ENCODE data around the gene GPR108. TPM values are rescaled to one million over a fixed set of nuclear protein-coding genes. Genes with fewer than 3 reads are reported as not detected.

Gene GPR108
- total RNA-seq, 1 experiment from 2014 or later = 36.4 TPM

DNA sequence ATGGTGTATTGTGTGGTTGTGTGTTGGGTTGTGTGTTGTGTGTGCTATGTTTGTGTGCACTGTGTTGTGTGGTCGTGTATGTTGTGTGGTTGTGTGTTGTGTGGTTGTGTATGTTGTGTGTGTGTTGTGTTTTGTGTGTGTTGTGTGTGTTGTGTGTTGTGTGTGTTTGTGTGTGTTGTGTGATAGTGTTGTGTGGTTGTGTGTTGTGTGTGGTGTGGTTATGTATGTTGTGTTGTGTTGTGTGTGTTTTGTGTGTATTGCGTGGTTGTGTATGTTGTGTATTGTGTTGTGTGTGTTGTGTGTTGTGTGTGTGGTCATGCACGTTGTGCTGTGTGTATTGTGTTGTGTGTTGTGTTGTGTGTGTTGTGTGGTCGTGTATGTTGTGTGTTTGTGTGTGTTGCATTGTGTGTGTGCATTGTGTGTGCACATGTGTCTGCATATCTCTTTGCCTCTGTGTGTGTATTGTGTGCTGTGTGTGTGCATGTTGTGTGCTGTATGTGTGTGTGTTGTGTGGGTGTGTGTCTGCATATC is 19.9 kb downstream of the GPR108 start:
- no peak overlapping the region for H3K27ac ChIP-seq (ENCODE audit: low read depth, low read length, poor library complexity, severe bottlenecking)
- no peaks in the 10 kb centered on the region for H3K27me3 ChIP-seq (replicated peaks; ENCODE audit: insufficient read depth, low read depth, low read length, poor library complexity)
- no peak for TF ChIP-seq EZH2 (IDR thresholded peaks at IDR 0.05; ENCODE audit: borderline replicate concordance, low read depth, low read length, poor library complexity, severe bottlenecking)
- TF ChIP-seq, protein P1, sequence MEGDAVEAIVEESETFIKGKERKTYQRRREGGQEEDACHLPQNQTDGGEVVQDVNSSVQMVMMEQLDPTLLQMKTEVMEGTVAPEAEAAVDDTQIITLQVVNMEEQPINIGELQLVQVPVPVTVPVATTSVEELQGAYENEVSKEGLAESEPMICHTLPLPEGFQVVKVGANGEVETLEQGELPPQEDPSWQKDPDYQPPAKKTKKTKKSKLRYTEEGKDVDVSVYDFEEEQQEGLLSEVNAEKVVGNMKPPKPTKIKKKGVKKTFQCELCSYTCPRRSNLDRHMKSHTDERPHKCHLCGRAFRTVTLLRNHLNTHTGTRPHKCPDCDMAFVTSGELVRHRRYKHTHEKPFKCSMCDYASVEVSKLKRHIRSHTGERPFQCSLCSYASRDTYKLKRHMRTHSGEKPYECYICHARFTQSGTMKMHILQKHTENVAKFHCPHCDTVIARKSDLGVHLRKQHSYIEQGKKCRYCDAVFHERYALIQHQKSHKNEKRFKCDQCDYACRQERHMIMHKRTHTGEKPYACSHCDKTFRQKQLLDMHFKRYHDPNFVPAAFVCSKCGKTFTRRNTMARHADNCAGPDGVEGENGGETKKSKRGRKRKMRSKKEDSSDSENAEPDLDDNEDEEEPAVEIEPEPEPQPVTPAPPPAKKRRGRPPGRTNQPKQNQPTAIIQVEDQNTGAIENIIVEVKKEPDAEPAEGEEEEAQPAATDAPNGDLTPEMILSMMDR (conservative IDR thresholded peaks at IDR 0.05; ENCODE audit: low read depth, low read length) = no peak
- H3K4me1 ChIP-seq (ENCODE audit: insufficient read depth, low read length, poor library complexity, severe bottlenecking) = no peaks in the 10 kb centered on the region
- CTCF ChIA-PET = no interaction called here
- no TSS peak for BruUV-seq (replicated peaks)
- intact Hi-C loops (cut with micrococcal nuclease; ENCODE audit: unreplicated experiment) = no loop called here
- H3K9me3 ChIP-seq (ENCODE audit: low read depth, low read length, poor library complexity, severe bottlenecking) = no peaks in the 10 kb centered on the region
- no peak for DNase-seq (ENCODE audit: low spot score)
- H3K4me3 ChIP-seq (ENCODE audit: low read depth, low read length, poor library complexity, severe bottlenecking) = no peak overlapping the region
- POLR2A ChIA-PET (ENCODE audit: low non-redundant PET) = no interaction called here
- no peaks in the 10 kb centered on the region for H3K36me3 ChIP-seq (ENCODE audit: insufficient read depth, low read length, poor library complexity, severe bottlenecking)

DNA sequence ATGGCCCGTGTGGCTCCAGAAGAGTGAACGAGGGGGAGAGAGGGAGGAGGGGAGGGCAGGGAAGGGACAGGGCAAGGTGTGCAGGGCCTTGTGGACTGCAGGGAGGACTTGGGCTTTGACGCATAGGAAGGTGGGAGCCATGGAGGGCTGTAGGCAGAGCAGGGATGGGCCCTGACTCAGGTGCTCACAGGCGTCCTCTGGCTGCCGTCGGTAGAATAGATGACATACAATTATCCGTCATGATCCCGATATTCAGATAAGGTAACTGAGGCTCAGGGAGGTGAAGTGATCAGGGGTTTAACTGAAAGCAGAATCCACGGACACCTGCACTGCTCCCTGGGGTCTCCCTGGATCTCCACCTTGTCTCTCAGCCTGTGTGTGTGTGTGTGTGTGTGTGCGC is 20.3 kb downstream of the GPR108 start:
- intact Hi-C loops (cut with micrococcal nuclease; ENCODE audit: unreplicated experiment) = no loop called here
- TF ChIP-seq, protein P1 (conservative IDR thresholded peaks at IDR 0.05; ENCODE audit: low read depth, low read length) = peak; percentile 28; the same call in 1 of the 2 replicates
- TF ChIP-seq EZH2 (IDR thresholded peaks at IDR 0.05; ENCODE audit: borderline replicate concordance, low read depth, low read length, poor library complexity, severe bottlenecking) = no peak
- ChIA-PET CTCF (interaction anchor here (0.8 kb wide), 1 partner anchor 22 kb away, joined by 3 read pairs; no protein-coding TSS in a partner anchor), POLR2A (ENCODE audit: low non-redundant PET) (no interaction called here)
- H3K4me1 ChIP-seq (ENCODE audit: insufficient read depth, low read length, poor library complexity, severe bottlenecking) = no peaks in the 10 kb centered on the region
- H3K27me3 ChIP-seq (replicated peaks; ENCODE audit: insufficient read depth, low read depth, low read length, poor library complexity) = no peaks in the 10 kb centered on the region
- no TSS peak for BruUV-seq (replicated peaks)
- H3K4me3 ChIP-seq (ENCODE audit: low read depth, low read length, poor library complexity, severe bottlenecking) = no peak overlapping the region
- H3K27ac ChIP-seq (ENCODE audit: low read depth, low read length, poor library complexity, severe bottlenecking) = no peak overlapping the region
- H3K36me3 ChIP-seq (ENCODE audit: insufficient read depth, low read length, poor library complexity, severe bottlenecking) = no peaks in the 10 kb centered on the region
- no peak for DNase-seq (ENCODE audit: low spot score)
- no peaks in the 10 kb centered on the region for H3K9me3 ChIP-seq (ENCODE audit: low read depth, low read length, poor library complexity, severe bottlenecking)

DNA sequence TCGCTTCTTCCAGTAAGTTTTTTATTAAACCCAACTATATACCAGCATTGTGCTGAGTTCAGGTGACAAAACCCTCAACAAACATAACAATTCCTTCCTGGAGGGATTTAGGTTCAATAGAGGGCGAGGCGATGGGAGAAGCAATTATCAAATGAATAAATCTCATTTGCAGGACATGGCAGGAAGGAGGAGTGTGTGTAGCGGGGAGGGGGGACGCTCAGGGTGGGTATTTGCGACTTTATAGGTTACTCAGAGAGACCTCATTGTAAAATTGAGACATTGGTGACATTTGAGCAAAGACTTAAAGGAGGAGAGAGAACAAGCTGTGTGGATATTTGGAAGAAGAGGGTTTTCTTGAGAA is 20.8 kb downstream of the GPR108 start:
- intact Hi-C loops (cut with micrococcal nuclease; ENCODE audit: unreplicated experiment) = no loop called here
- TF ChIP-seq EZH2 (IDR thresholded peaks at IDR 0.05; ENCODE audit: borderline replicate concordance, low read depth, low read length, poor library complexity, severe bottlenecking) = no peak
- TF ChIP-seq, protein P1 (conservative IDR thresholded peaks at IDR 0.05; ENCODE audit: low read depth, low read length) = no peak
- no peaks in the 10 kb centered on the region for H3K9me3 ChIP-seq (ENCODE audit: low read depth, low read length, poor library complexity, severe bottlenecking)
- H3K36me3 ChIP-seq (ENCODE audit: insufficient read depth, low read length, poor library complexity, severe bottlenecking) = no peaks in the 10 kb centered on the region
- no peaks in the 10 kb centered on the region for H3K27me3 ChIP-seq (replicated peaks; ENCODE audit: insufficient read depth, low read depth, low read length, poor library complexity)
- H3K4me3 ChIP-seq (ENCODE audit: low read depth, low read length, poor library complexity, severe bottlenecking) = no peak overlapping the region
- H3K4me1 ChIP-seq (ENCODE audit: insufficient read depth, low read length, poor library complexity, severe bottlenecking) = no peaks in the 10 kb centered on the region
- ChIA-PET POLR2A (ENCODE audit: low non-redundant PET) (no interaction called here), CTCF (interaction anchor here (0.8 kb wide), 1 partner anchor 21 kb away, joined by 3 read pairs; no protein-coding TSS in a partner anchor)
- no peak for DNase-seq (ENCODE audit: low spot score)
- H3K27ac ChIP-seq (ENCODE audit: low read depth, low read length, poor library complexity, severe bottlenecking) = no peak overlapping the region
- BruUV-seq (replicated peaks) = no TSS peak
